K562 (cell line): ENCODE measurements around the gene CAPZA1. TPM values are rescaled to one million over a fixed set of nuclear protein-coding genes. Genes with fewer than 3 reads are reported as not detected.

Experiments
- ATAC-seq: fragments of 200-7000 bp; cut with Tn5 transposase; 3 replicates; pipeline ENCODE4 v1.9.1; 2020; ENCODE audit warnings: moderate library complexity
- BruUV-seq: library from RNA; stranded (reverse); fragments of 400-500 nt; replicated peaks from 2 replicates; lab custom pipeline; 2021; lab: Mats Ljungman, UMichigan
- CTCF ChIA-PET: fragments of 300-600 bp; formaldehyde crosslinking; extraction: SDS; loops from one replicate; lab custom pipeline; 2021; ENCODE audit warnings: low intra/inter-chr PET ratio; lab: Yijun Ruan, JAX
- POLR2A ChIA-PET: fragments of 300-600, 350-650 bp; sonication (Branson Sonifier 250); formaldehyde crosslinking; extraction: SDS; loops from one replicate; lab custom pipeline; 2021; ENCODE audit warnings: antibody characterized with exemption, inconsistent platforms; lab: Yijun Ruan, JAX
- DNase-seq, 4 experiments: peaks; one replicate each; pipeline versions ENCODE4 v3.0.0 to v3.0.0-alpha.2; 2011 to 2018; ENCODE audit warnings: low spot score in 3 of 4, mixed read lengths in 3 of 4; ENCODE audit errors: extremely low read depth in 1 of 4
- FAIRE-seq: peaks from 2 replicates; lab custom pipeline; 2011; peaks lifted over from hg19 to GRCh38; lab: Jason Lieb, UNC
- H2AFZ ChIP-seq: 2 replicates; pipeline ENCODE4 v1.6.0; 2011; ENCODE audit warnings: low read depth, low read length, control low read depth, inconsistent platforms
- H3K27ac ChIP-seq: fragments of 200-600 bp; 3 replicates; pipeline ENCODE4 v1.8.0; 2011; ENCODE audit warnings: low read depth, mild to moderate bottlenecking, control low read depth, inconsistent platforms, low read length, moderate library complexity, mixed read lengths; ENCODE audit errors: extremely low read depth
- H3K27me3 ChIP-seq, 2 experiments: fragments of 300-600 bp in 1 of 2; 2 replicates in 1 of 2; 3 replicates in 1 of 2; pipeline versions ENCODE4 v1.6.0 to v1.8.0; 2011; ENCODE audit warnings: inconsistent platforms in 2 of 2, low read length in 2 of 2, mild to moderate bottlenecking in 1 of 2, mixed read lengths in 1 of 2, moderate library complexity in 1 of 2; ENCODE audit not compliant: control insufficient read depth in 2 of 2, insufficient read depth in 2 of 2
- H3K36me3 ChIP-seq: fragments of 300-600 bp; 3 replicates; pipeline ENCODE4 v1.8.0; 2011; ENCODE audit warnings: mild to moderate bottlenecking, low read length, inconsistent platforms; ENCODE audit not compliant: control insufficient read depth, insufficient read depth
- H3K4me1 ChIP-seq, 2 experiments: fragments of 200-600 bp in 1 of 2; replicated peaks in 1 of 2; 2 replicates in 1 of 2; 3 replicates in 1 of 2; pipeline versions ENCODE4 v1.5.1 to v1.8.0; 2011; ENCODE audit warnings: inconsistent platforms in 2 of 2, low read length in 2 of 2, mild to moderate bottlenecking in 1 of 2, mixed read lengths in 1 of 2, moderate library complexity in 1 of 2; ENCODE audit not compliant: control insufficient read depth in 2 of 2, insufficient read depth in 2 of 2
- H3K4me2 ChIP-seq: 2 replicates; pipeline ENCODE4 v1.6.1; 2011; ENCODE audit warnings: low read length, control low read depth, inconsistent platforms, mixed read lengths; ENCODE audit not compliant: insufficient read depth
- H3K4me3 ChIP-seq: fragments of 200-600 bp; sonication (generic), shearing (Covaris generic); 2 replicates; pipeline ENCODE4 v1.5.1; 2016; ENCODE audit warnings: control low read depth, inconsistent platforms
- H3K79me2 ChIP-seq: fragments of 200-600 bp; 3 replicates; pipeline ENCODE4 v1.8.0; 2011; ENCODE audit warnings: low read length, inconsistent platforms; ENCODE audit not compliant: control insufficient read depth, insufficient read depth
- H3K9ac ChIP-seq, 2 experiments: 2 replicates each; pipeline versions ENCODE4 v1.6.0 to v1.6.1; 2011; ENCODE audit warnings: low read depth in 2 of 2, low read length in 2 of 2, control low read depth in 1 of 2, inconsistent platforms in 1 of 2, mild to moderate bottlenecking in 1 of 2, mixed read lengths in 1 of 2; ENCODE audit not compliant: insufficient read depth in 1 of 2
- H3K9me1 ChIP-seq: one replicate; pipeline ENCODE4 v1.6.0; 2011; ENCODE audit warnings: inconsistent platforms, mild to moderate bottlenecking, low read length, moderate library complexity; ENCODE audit not compliant: control insufficient read depth, insufficient read depth
- H3K9me3 ChIP-seq: replicated peaks from 2 replicates; pipeline ENCODE4 v1.5.1; 2011; ENCODE audit warnings: low read depth, low read length, inconsistent platforms; ENCODE audit not compliant: control insufficient read depth, insufficient read depth
- H4K20me1 ChIP-seq: replicated peaks from 2 replicates; pipeline ENCODE4 v1.6.1; 2011; ENCODE audit warnings: low read length, inconsistent platforms, mixed read lengths; ENCODE audit not compliant: control insufficient read depth, insufficient read depth
- CEBPB ChIP-seq: fragments of 450-650 bp; IDR thresholded peaks from 2 replicates; pipeline ENCODE4 v1.6.1; 2016; ENCODE audit warnings: missing genetic modification characterization, missing compliant biosample characterization
- CREB3 ChIP-seq: fragments of 450-650 bp; conservative IDR thresholded peaks from 2 replicates; pipeline ENCODE4 v1.6.1; 2016; ENCODE audit warnings: missing genetic modification characterization, low read depth, mild to moderate bottlenecking, missing compliant biosample characterization, moderate library complexity
- MBD2 ChIP-seq: sonication (generic); IDR thresholded peaks from 2 replicates; pipeline ENCODE4 v1.6.1; 2016; ENCODE audit warnings: low read depth, borderline replicate concordance
- WGBS: fragments of 100-300 bp; shearing (Covaris generic); methylation state at CpG from one replicate; pipeline ENCODE4 v1.1.6; 2016; ENCODE audit warnings: low coverage, mixed read lengths; ENCODE audit not compliant: insufficient coverage; ENCODE audit errors: missing lambda C conversion rate; 5-methylcytosine and 5-hydroxymethylcytosine counted together
- in situ Hi-C: fragments of 300-500 bp; cut with MboI; formaldehyde crosslinking; loops from 4 replicates; pipeline ENCODE4 v1.15.0; 2018; ENCODE audit warnings: inconsistent platforms, mixed read lengths
- intact Hi-C: fragments of 100-400 bp; cut with micrococcal nuclease; formaldehyde crosslinking; loops from 2 replicates; pipeline ENCODE4 v1.14.2; 2022
- polyA plus RNA-seq, 8 experiments: library from polyadenylated mRNA; depleted of rRNA in 4 of 8; stranded (reverse) in 5 of 8; unstranded in 3 of 8; fragments of >200 nt; fragmentation: Nextera tagmentation in 2 of 8; fragmentation: Illumina TruSeq in 1 of 8; extraction: Ambion mirVana in 2 of 8; extraction: Trizol in 1 of 8; gene quantifications; 2 replicates each; pipeline versions ENCODE4 v1.2.1 to v1.2.3, GENCODE V29; 2011 to 2014; ENCODE audit warnings: inconsistent platforms in 1 of 8, missing spikeins in 1 of 8
- total RNA-seq, 7 experiments: library from RNA; depleted of rRNA in 6 of 7; stranded (reverse); fragments of >200 nt in 6 of 7; fragmentation: Illumina TruSeq in 2 of 7; extraction: Trizol in 2 of 7; gene quantifications; 2 replicates each; pipeline versions ENCODE4 v1.2.1 to v1.2.3, GENCODE V29; 2011 to 2021; ENCODE audit warnings: low replicate concordance in 1 of 7

CAPZA1 gene
- total and polyA plus RNA-seq, 9 of the 15 experiments (the other 6 are each of a cell fraction or from before 2014, with no cell fraction given): 237 to 1,020 (median 306) TPM

- TF ChIP-seq CEBPB (tag): 0 out of 2 replicates have a peak, but pooled peaks have one; percentile 49
- TF ChIP-seq, all 486 proteins: peak for 2
These were observed 16.6 kb upstream of the CAPZA1 start (continued) for GRCh38 chr1:112603012-112603411.

DNA sequence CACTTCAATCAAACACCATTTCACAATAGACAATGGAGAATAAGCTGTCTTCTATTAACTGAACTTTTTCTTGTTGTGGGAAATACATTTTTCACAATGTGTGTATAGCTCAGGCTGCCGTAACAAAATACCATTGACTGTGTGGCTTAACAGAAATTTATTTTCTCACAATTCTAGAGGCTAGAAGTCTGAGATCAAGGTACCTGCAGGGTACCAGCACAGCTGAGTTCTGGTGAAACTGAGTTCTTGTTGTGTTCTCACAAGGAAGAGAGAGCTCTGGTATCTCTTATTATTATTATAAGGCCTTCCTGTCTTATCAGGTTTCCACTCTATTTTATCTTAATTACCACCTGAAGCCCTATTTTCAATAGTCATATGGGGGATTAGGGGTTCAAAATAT lies 16.1 kb upstream of the CAPZA1 start:
- peaks cover 27% of the 10 kb centered on the region for H3K36me3 ChIP-seq
- H3K27me3 ChIP-seq: no peaks in the 10 kb centered on the region
- H3K79me2 ChIP-seq: no peaks in the 10 kb centered on the region
- no peaks in the 10 kb centered on the region for H3K9me3 ChIP-seq
- POLR2A ChIA-PET: interaction anchor here (0.7 to 1.4 kb wide), 3 partner anchors 9 to 211 kb away, joined by 3 to 5 read pairs (median 3); no protein-coding TSS in a partner anchor
- no peak overlapping the region for H3K27ac ChIP-seq
- no peaks in the 10 kb centered on the region for H4K20me1 ChIP-seq
- no peak for DNase-seq
- in situ Hi-C loops (no loop called here), intact Hi-C loops (no loop called here)
- WGBS: 92% methylated on average over 1 of the region's 1 CpG
- CTCF ChIA-PET: no interaction called here
- no peak for TF ChIP-seq CREB3 (tag)
- TF ChIP-seq MBD2: no peak
- no peak overlapping the region for H3K4me3 ChIP-seq
- no peak overlapping the region for H3K4me2 ChIP-seq
- BruUV-seq: no TSS peak
- no peak overlapping the region for H3K9ac ChIP-seq
- no peaks in the 10 kb centered on the region for H3K9me1 ChIP-seq
- no peak for ATAC-seq
- no peak overlapping the region for H2AFZ ChIP-seq
- no peaks in the 10 kb centered on the region for H3K4me1 ChIP-seq
- FAIRE-seq: no peak
